Measurements from ENCODE around the gene GPC6.

Gene GPC6

DNA sequence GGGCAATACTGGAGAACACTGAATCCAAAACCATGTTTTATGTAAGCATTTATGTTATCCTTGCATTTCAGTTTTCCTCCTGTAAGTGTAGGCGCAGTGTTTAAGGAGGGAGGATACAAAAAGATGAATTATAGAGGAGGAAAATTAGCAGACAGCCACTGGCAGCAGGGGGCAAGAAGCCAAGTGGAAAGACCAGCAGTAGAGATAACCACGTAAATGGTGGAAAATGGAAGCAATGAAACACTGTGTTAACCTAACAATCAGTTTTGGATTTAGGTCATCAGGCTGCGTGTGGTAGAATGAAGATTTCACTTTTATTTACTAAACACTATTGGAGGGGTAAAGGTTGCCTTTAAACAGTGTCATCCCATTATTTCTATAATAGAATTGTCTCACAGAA is 447.3 kb downstream of the GPC6 start:
- Histone ChIP-seq H2AFZ (ENCODE audit: low read depth, low read length) (no peak overlapping the region), H3K9me3 (ENCODE audit: control insufficient read depth, low read length) (no peaks in the 10 kb centered on the region), H3K9ac (ENCODE audit: low read length) (no peak overlapping the region), H4K8ac (ENCODE audit: low read length) (no peak overlapping the region), H3K23ac (ENCODE audit: low read length in 2 of 2) (no peak overlapping the region), H3K79me1 (replicated peaks; ENCODE audit: low read length, poor library complexity, severe bottlenecking) (no peaks in the 10 kb centered on the region), H3K4ac (ENCODE audit: low read depth in 1 of 2, low read length in 2 of 2) (no peak overlapping the region), H3K4me2 (ENCODE audit: low read length, poor library complexity, severe bottlenecking) (no peak overlapping the region), H4K91ac (ENCODE audit: low read length) (no peak overlapping the region), H2AK5ac (ENCODE audit: low read length, severe bottlenecking) (peak overlapping the region; percentile 42), H3K27ac (ENCODE audit: low read length, poor library complexity, severe bottlenecking) (peak overlapping the region; percentile 72), H2BK15ac (ENCODE audit: low read depth, poor library complexity, severe bottlenecking) (no peak overlapping the region), H3K36me3 (ENCODE audit: control insufficient read depth in 1 of 2, insufficient read depth in 2 of 2, low read depth in 1 of 2, low read length in 2 of 2) (no peaks in the 10 kb centered on the region), H3K4me3 (ENCODE audit: insufficient read depth in 1 of 2, low read depth in 1 of 2, low read length in 2 of 2) (no peak overlapping the region), H2BK12ac (ENCODE audit: low read length in 2 of 2) (no peak overlapping the region), H3K18ac (ENCODE audit: low read depth in 1 of 2, low read length in 2 of 2) (no peak overlapping the region), H2BK120ac (ENCODE audit: low read depth, low read length) (no peak overlapping the region), H3K27me3 (ENCODE audit: control insufficient read depth in 1 of 2, insufficient read depth in 1 of 2, low read length in 2 of 2) (no peaks in the 10 kb centered on the region), H3K4me1 (ENCODE audit: control insufficient read depth, insufficient read depth, low read depth, low read length) (peaks cover 4% of the 10 kb centered on the region), H3K14ac (ENCODE audit: low read length in 2 of 2) (no peak overlapping the region), H2BK5ac (ENCODE audit: low read depth, low read length, poor library complexity, severe bottlenecking) (no peak overlapping the region)
- 78% methylated on average over 2 of the region's 3 CpGs for WGBS
- DNase-seq, result no peak

- Histone ChIP-seq H3K4ac (ENCODE audit: low read depth in 1 of 2, low read length in 2 of 2) (no peak overlapping the region), H2AFZ (ENCODE audit: low read depth, low read length) (no peak overlapping the region), H3K14ac (ENCODE audit: low read length in 2 of 2) (no peak overlapping the region), H3K27ac (ENCODE audit: low read length, poor library complexity, severe bottlenecking) (no peak overlapping the region), H3K4me3 (ENCODE audit: insufficient read depth in 1 of 2, low read depth in 1 of 2, low read length in 2 of 2) (no peak overlapping the region), H3K27me3 (ENCODE audit: control insufficient read depth in 1 of 2, insufficient read depth in 1 of 2, low read length in 2 of 2) (no peaks in the 10 kb centered on the region), H3K9ac (ENCODE audit: low read length) (no peak overlapping the region), H3K18ac (ENCODE audit: low read depth in 1 of 2, low read length in 2 of 2) (peak overlapping the region in 1 of 2 experiments; percentile 43), H3K9me3 (ENCODE audit: control insufficient read depth, low read length) (no peaks in the 10 kb centered on the region), H2BK12ac (ENCODE audit: low read length in 2 of 2) (no peak overlapping the region), H4K91ac (ENCODE audit: low read length) (no peak overlapping the region), H2BK5ac (ENCODE audit: low read depth, low read length, poor library complexity, severe bottlenecking) (no peak overlapping the region), H2BK15ac (ENCODE audit: low read depth, poor library complexity, severe bottlenecking) (no peak overlapping the region), H3K79me1 (replicated peaks; ENCODE audit: low read length, poor library complexity, severe bottlenecking) (no peaks in the 10 kb centered on the region), H3K4me1 (ENCODE audit: control insufficient read depth, insufficient read depth, low read depth, low read length) (peaks cover 4% of the 10 kb centered on the region), H3K23ac (ENCODE audit: low read length in 2 of 2) (no peak overlapping the region), H2AK5ac (ENCODE audit: low read length, severe bottlenecking) (no peak overlapping the region), H3K36me3 (ENCODE audit: control insufficient read depth in 1 of 2, insufficient read depth in 2 of 2, low read depth in 1 of 2, low read length in 2 of 2) (no peaks in the 10 kb centered on the region), H4K8ac (ENCODE audit: low read length) (no peak overlapping the region), H2BK120ac (ENCODE audit: low read depth, low read length) (no peak overlapping the region), H3K4me2 (ENCODE audit: low read length, poor library complexity, severe bottlenecking) (no peak overlapping the region)
- no peak for DNase-seq
- 98% methylated on average over 2 of the region's 3 CpGs for WGBS
Measured at GRCh38 chr13:93674337-93674755, 447.7 kb downstream of the GPC6 start.

DNA sequence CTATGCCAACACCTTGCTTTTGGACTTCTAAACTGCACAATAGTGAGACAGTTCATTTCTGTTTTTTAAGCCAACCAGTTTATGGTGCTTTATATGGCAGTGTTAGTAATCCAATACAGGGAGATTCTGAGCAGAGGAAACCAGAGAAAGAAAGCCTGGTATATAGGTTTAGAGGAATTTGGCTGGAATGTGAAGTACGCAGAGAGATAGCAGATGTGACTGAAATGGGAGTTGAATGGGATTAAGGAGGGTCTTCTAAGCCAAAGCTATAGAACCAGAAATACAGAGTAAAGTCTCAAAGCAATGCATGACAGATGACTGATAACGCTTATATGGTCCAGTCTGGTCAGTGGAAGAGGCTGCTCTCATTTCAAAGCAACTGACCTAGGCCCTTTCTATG is 453.7 kb downstream of the GPC6 start:
- Histone ChIP-seq H4K8ac (ENCODE audit: low read length) (no peak overlapping the region), H2BK120ac (ENCODE audit: low read depth, low read length) (no peak overlapping the region), H3K9me3 (ENCODE audit: control insufficient read depth, low read length) (no peaks in the 10 kb centered on the region), H2BK15ac (ENCODE audit: low read depth, poor library complexity, severe bottlenecking) (no peak overlapping the region), H3K4me1 (ENCODE audit: control insufficient read depth, insufficient read depth, low read depth, low read length) (no peaks in the 10 kb centered on the region), H3K27me3 (ENCODE audit: control insufficient read depth in 1 of 2, insufficient read depth in 1 of 2, low read length in 2 of 2) (no peaks in the 10 kb centered on the region), H2BK12ac (ENCODE audit: low read length in 2 of 2) (no peak overlapping the region), H3K27ac (ENCODE audit: low read length, poor library complexity, severe bottlenecking) (no peak overlapping the region), H2AFZ (ENCODE audit: low read depth, low read length) (no peak overlapping the region), H3K36me3 (ENCODE audit: control insufficient read depth in 1 of 2, insufficient read depth in 2 of 2, low read depth in 1 of 2, low read length in 2 of 2) (no peaks in the 10 kb centered on the region), H4K91ac (ENCODE audit: low read length) (no peak overlapping the region), H3K18ac (ENCODE audit: low read depth in 1 of 2, low read length in 2 of 2) (no peak overlapping the region), H3K23ac (ENCODE audit: low read length in 2 of 2) (no peak overlapping the region), H3K4me3 (ENCODE audit: insufficient read depth in 1 of 2, low read depth in 1 of 2, low read length in 2 of 2) (no peak overlapping the region), H2BK5ac (ENCODE audit: low read depth, low read length, poor library complexity, severe bottlenecking) (no peak overlapping the region), H3K79me1 (replicated peaks; ENCODE audit: low read length, poor library complexity, severe bottlenecking) (peaks cover 3% of the 10 kb centered on the region), H3K9ac (ENCODE audit: low read length) (no peak overlapping the region), H3K4ac (ENCODE audit: low read depth in 1 of 2, low read length in 2 of 2) (no peak overlapping the region), H3K4me2 (ENCODE audit: low read length, poor library complexity, severe bottlenecking) (no peak overlapping the region), H3K14ac (ENCODE audit: low read length in 2 of 2) (no peak overlapping the region), H2AK5ac (ENCODE audit: low read length, severe bottlenecking) (no peak overlapping the region)
- WGBS, result 97% methylated on average over 2 of the region's 2 CpGs
- DNase-seq, result no peak

GRCh38 chr13:93685900-93686299 is 459.3 kb downstream of the GPC6 start:
- Histone ChIP-seq H3K23ac (ENCODE audit: low read length in 2 of 2) (no peak overlapping the region), H2BK12ac (ENCODE audit: low read length in 2 of 2) (no peak overlapping the region), H3K4me1 (ENCODE audit: control insufficient read depth, insufficient read depth, low read depth, low read length) (no peaks in the 10 kb centered on the region), H3K36me3 (ENCODE audit: control insufficient read depth in 1 of 2, insufficient read depth in 2 of 2, low read depth in 1 of 2, low read length in 2 of 2) (no peaks in the 10 kb centered on the region), H3K14ac (ENCODE audit: low read length in 2 of 2) (no peak overlapping the region), H3K9me3 (ENCODE audit: control insufficient read depth, low read length) (no peaks in the 10 kb centered on the region), H2AFZ (ENCODE audit: low read depth, low read length) (no peak overlapping the region), H3K4me2 (ENCODE audit: low read length, poor library complexity, severe bottlenecking) (no peak overlapping the region), H3K9ac (ENCODE audit: low read length) (no peak overlapping the region), H3K27me3 (ENCODE audit: control insufficient read depth in 1 of 2, insufficient read depth in 1 of 2, low read length in 2 of 2) (no peaks in the 10 kb centered on the region), H3K27ac (ENCODE audit: low read length, poor library complexity, severe bottlenecking) (no peak overlapping the region), H4K8ac (ENCODE audit: low read length) (no peak overlapping the region), H2BK5ac (ENCODE audit: low read depth, low read length, poor library complexity, severe bottlenecking) (no peak overlapping the region), H3K79me1 (replicated peaks; ENCODE audit: low read length, poor library complexity, severe bottlenecking) (peaks cover 3% of the 10 kb centered on the region), H3K18ac (ENCODE audit: low read depth in 1 of 2, low read length in 2 of 2) (no peak overlapping the region), H2BK120ac (ENCODE audit: low read depth, low read length) (no peak overlapping the region), H2BK15ac (ENCODE audit: low read depth, poor library complexity, severe bottlenecking) (no peak overlapping the region), H4K91ac (ENCODE audit: low read length) (no peak overlapping the region), H3K4me3 (ENCODE audit: insufficient read depth in 1 of 2, low read depth in 1 of 2, low read length in 2 of 2) (no peak overlapping the region), H3K4ac (ENCODE audit: low read depth in 1 of 2, low read length in 2 of 2) (no peak overlapping the region), H2AK5ac (ENCODE audit: low read length, severe bottlenecking) (no peak overlapping the region)
- no peak for DNase-seq
- no CpG with 5 or more reads among the region's 1 CpG for WGBS

All from mesenchymal stem cell (in vitro differentiated cells and primary cell).